HepG2 (cell line): ENCODE data around the gene VPREB3. TPM values are rescaled to one million over a fixed set of nuclear protein-coding genes. Genes with fewer than 3 reads are reported as not detected.
A peak's percentile ranks its signal among the peaks of the same experiment; 100 is the strongest.

Experiments
- ARNT ChIP-seq: fragments of 450-650 bp; IDR thresholded peaks from 2 replicates; pipeline ENCODE4 v1.6.1; 2017
- BRD4 ChIP-seq: sonication (generic); formaldehyde crosslinking; IDR thresholded peaks from 2 replicates; pipeline ENCODE4 v1.4.0; 2020; ENCODE audit warnings: missing genetic modification reagents
- DNMT1 ChIP-seq: sonication (generic); formaldehyde crosslinking; IDR thresholded peaks from 2 replicates; pipeline ENCODE4 v1.5.1; 2020; ENCODE audit warnings: mild to moderate bottlenecking, missing genetic modification reagents
- ESRRA ChIP-seq: sonication (generic); formaldehyde crosslinking; IDR thresholded peaks from 2 replicates; pipeline ENCODE4 v1.5.1; 2020; ENCODE audit warnings: mild to moderate bottlenecking, low read depth, missing genetic modification reagents
- ETV5 ChIP-seq: IDR thresholded peaks from 2 replicates; pipeline ENCODE4 v1.6.1; 2018; ENCODE audit warnings: missing biosample characterization, missing genetic modification reagents, inconsistent platforms, borderline replicate concordance
- FOXJ3 ChIP-seq: sonication (generic); formaldehyde crosslinking; IDR thresholded peaks from 2 replicates; pipeline ENCODE4 v1.4.0; 2020; ENCODE audit warnings: missing genetic modification reagents, mild to moderate bottlenecking, borderline replicate concordance
- HMG20A ChIP-seq: IDR thresholded peaks from 2 replicates; pipeline ENCODE4 v1.6.1; 2016; ENCODE audit warnings: borderline replicate concordance
- ISX ChIP-seq: sonication (generic); formaldehyde crosslinking; conservative IDR thresholded peaks from 2 replicates; pipeline ENCODE4 v1.5.0; 2020; ENCODE audit warnings: missing genetic modification reagents
- MATR3 ChIP-seq: sonication (generic); formaldehyde crosslinking; IDR thresholded peaks from 2 replicates; pipeline ENCODE4 v1.4.0; 2020; ENCODE audit warnings: missing genetic modification reagents
- NFATC3 ChIP-seq: sonication (generic); formaldehyde crosslinking; IDR thresholded peaks from 2 replicates; pipeline ENCODE4 v1.5.1; 2020; ENCODE audit warnings: mild to moderate bottlenecking, missing genetic modification reagents
- NFIC ChIP-seq: IDR thresholded peaks from 2 replicates; pipeline ENCODE4 v1.6.1; 2012; ENCODE audit warnings: mild to moderate bottlenecking, low read length, inconsistent platforms
- NPAS2 ChIP-seq: sonication (generic); formaldehyde crosslinking; IDR thresholded peaks from 2 replicates; pipeline ENCODE4 v1.8.0; 2022; ENCODE audit warnings: mild to moderate bottlenecking, missing genetic modification reagents, borderline replicate concordance
- POLR2G ChIP-seq: fragments of 200-400 bp; formaldehyde crosslinking; IDR thresholded peaks from 2 replicates; pipeline ENCODE4 v1.6.1; 2018; ENCODE audit warnings: mild to moderate bottlenecking, low read depth, low read length, moderate library complexity
- RARA ChIP-seq: IDR thresholded peaks from 2 replicates; pipeline ENCODE4 v1.6.1; 2016; ENCODE audit warnings: missing genetic modification reagents, missing compliant biosample characterization
- SP4 ChIP-seq: sonication (generic); formaldehyde crosslinking; IDR thresholded peaks from 2 replicates; pipeline ENCODE4 v1.8.1; 2023; ENCODE audit warnings: mild to moderate bottlenecking, missing genetic modification reagents
- TP53 ChIP-seq: sonication (generic); formaldehyde crosslinking; conservative IDR thresholded peaks from 2 replicates; pipeline ENCODE4 v1.4.0; 2020; ENCODE audit warnings: missing genetic modification reagents
- ZFX ChIP-seq: sonication (generic); formaldehyde crosslinking; IDR thresholded peaks from 2 replicates; pipeline ENCODE4 v1.4.0; 2020; ENCODE audit warnings: mild to moderate bottlenecking, low read depth, missing genetic modification reagents, moderate library complexity
- ZNF101 ChIP-seq: sonication (generic); formaldehyde crosslinking; IDR thresholded peaks from 2 replicates; pipeline ENCODE4 v1.4.0; 2020; ENCODE audit warnings: mild to moderate bottlenecking, low read depth, missing genetic modification reagents, borderline replicate concordance
- ZNF230 ChIP-seq: sonication (generic); formaldehyde crosslinking; IDR thresholded peaks from 2 replicates; pipeline ENCODE4 v1.4.0; 2020; ENCODE audit warnings: mild to moderate bottlenecking, missing genetic modification reagents
- ZNF337 ChIP-seq: sonication (generic); formaldehyde crosslinking; IDR thresholded peaks from 2 replicates; pipeline ENCODE4 v1.5.1; 2020; ENCODE audit warnings: missing genetic modification reagents, low read depth, mild to moderate bottlenecking, borderline replicate concordance
- ZNF354B ChIP-seq: sonication (generic); formaldehyde crosslinking; IDR thresholded peaks from 2 replicates; pipeline ENCODE4 v1.8.0; 2022; ENCODE audit warnings: mild to moderate bottlenecking, missing genetic modification reagents
- ZNF501 ChIP-seq: sonication (generic); formaldehyde crosslinking; IDR thresholded peaks from 2 replicates; pipeline ENCODE4 v1.5.1; 2020; ENCODE audit warnings: mild to moderate bottlenecking, moderate library complexity, missing genetic modification reagents
- ZNF556 ChIP-seq: sonication (generic); formaldehyde crosslinking; IDR thresholded peaks from 2 replicates; pipeline ENCODE4 v1.4.0; 2020; ENCODE audit warnings: mild to moderate bottlenecking, missing genetic modification reagents, borderline replicate concordance
- ZNF816 ChIP-seq: sonication (generic); formaldehyde crosslinking; IDR thresholded peaks from 2 replicates; pipeline ENCODE4 v1.8.0; 2022; ENCODE audit warnings: missing genetic modification reagents, mild to moderate bottlenecking, borderline replicate concordance
- polyA plus RNA-seq, 8 experiments: library from polyadenylated mRNA; depleted of rRNA in 3 of 8; stranded (reverse) in 7 of 8; unstranded in 1 of 8; fragments of >200 nt; fragmentation: Illumina TruSeq in 4 of 8; extraction: Trizol in 4 of 8; gene quantifications; 2 replicates each; pipeline versions ENCODE4 v1.2.1 to v1.2.3, GENCODE V29; 2011 to 2016; ENCODE audit warnings: low read depth in 4 of 8, missing spikeins in 1 of 8, mixed read lengths in 1 of 8; ENCODE audit not compliant: insufficient read depth in 1 of 8
- total RNA-seq, 5 experiments: library from RNA; depleted of rRNA; stranded (reverse); fragments of >200 nt; fragmentation: Illumina TruSeq; extraction: Trizol; gene quantifications; 2 replicates each; pipeline ENCODE4 v1.2.3, GENCODE V29; 2016; ENCODE audit warnings: low read depth in 1 of 5
- TF ChIP-seq, protein P1 (sequence below): sonication (generic); formaldehyde crosslinking; IDR thresholded peaks from 2 replicates; pipeline ENCODE4 v1.8.1; 2023; ENCODE audit warnings: missing genetic modification reagents, inconsistent platforms, borderline replicate concordance
- TF ChIP-seq, protein P2 (sequence below): sonication (generic); formaldehyde crosslinking; IDR thresholded peaks from 2 replicates; pipeline ENCODE4 v1.5.1; 2020; ENCODE audit warnings: mild to moderate bottlenecking, missing genetic modification reagents, moderate library complexity
- TF ChIP-seq, protein P3 (sequence below): sonication (generic); formaldehyde crosslinking; IDR thresholded peaks from 2 replicates; pipeline ENCODE4 v1.5.0; 2020; ENCODE audit warnings: mild to moderate bottlenecking, missing genetic modification reagents

The VPREB3 gene
- total and polyA plus RNA-seq, 2 of the 13 experiments (the other 11 are each of a cell fraction or from before 2014, with no cell fraction given) = 0.22 TPM; not detected in 1

DNA sequence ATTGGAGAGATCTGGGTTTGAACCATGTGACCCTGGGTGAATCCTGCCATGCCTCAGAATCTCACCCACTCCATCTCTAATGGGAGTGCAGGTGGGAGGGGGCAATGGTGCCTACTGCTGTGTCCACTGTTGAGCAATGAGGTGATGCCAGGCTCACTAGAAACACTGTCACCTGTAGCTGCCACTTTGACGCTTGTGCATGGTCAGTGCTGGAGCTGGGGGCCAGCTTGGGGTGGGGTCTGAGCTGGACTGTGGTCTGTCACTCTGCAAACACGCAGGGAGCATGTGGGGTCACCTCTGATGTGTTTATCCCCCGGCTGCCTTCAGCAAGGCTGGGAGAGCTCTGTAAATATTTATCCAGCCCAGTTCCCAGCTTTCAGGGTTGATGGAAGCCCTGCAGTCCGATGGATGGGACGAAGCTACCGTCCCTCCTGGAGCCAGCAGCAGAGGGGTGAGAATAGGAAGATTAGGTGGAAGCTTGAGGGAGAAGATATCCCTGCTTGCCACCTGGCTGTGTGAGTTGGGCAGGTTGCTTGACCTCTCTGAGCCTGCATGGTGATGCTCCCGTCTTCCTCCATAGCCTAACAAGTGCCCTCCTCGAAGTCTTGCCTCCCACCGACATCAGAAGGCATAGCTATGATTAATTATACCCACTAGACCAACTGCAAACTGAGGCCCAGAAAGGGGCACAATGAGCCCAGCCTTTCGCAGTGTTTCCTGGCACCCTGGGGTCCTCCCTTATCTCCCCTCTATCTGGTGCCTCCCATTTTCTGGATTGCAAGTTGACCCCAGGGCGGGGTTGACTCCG lies 20.1 kb upstream of the VPREB3 start (continued):
- TF ChIP-seq, protein P1, sequence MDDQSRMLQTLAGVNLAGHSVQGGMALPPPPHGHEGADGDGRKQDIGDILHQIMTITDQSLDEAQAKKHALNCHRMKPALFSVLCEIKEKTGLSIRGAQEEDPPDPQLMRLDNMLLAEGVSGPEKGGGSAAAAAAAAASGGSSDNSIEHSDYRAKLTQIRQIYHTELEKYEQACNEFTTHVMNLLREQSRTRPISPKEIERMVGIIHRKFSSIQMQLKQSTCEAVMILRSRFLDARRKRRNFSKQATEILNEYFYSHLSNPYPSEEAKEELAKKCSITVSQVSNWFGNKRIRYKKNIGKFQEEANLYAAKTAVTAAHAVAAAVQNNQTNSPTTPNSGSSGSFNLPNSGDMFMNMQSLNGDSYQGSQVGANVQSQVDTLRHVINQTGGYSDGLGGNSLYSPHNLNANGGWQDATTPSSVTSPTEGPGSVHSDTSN (CRISPR knock-in tag) = no peak
- no peak for TF ChIP-seq ZNF337 (CRISPR knock-in tag)
- TF ChIP-seq, protein P2, sequence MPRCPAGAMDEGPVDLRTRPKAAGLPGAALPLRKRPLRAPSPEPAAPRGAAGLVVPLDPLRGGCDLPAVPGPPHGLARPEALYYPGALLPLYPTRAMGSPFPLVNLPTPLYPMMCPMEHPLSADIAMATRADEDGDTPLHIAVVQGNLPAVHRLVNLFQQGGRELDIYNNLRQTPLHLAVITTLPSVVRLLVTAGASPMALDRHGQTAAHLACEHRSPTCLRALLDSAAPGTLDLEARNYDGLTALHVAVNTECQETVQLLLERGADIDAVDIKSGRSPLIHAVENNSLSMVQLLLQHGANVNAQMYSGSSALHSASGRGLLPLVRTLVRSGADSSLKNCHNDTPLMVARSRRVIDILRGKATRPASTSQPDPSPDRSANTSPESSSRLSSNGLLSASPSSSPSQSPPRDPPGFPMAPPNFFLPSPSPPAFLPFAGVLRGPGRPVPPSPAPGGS (CRISPR knock-in tag) = no peak
- TF ChIP-seq FOXJ3 (CRISPR knock-in tag) = peak; percentile 87
- 0 out of 2 replicates have a peak, but pooled peaks have one; percentile 65 for TF ChIP-seq ZNF230 (CRISPR knock-in tag)
- no peak; the same call in 1 of the 2 replicates for TF ChIP-seq ZFX (CRISPR knock-in tag)
- TF ChIP-seq MATR3 (CRISPR knock-in tag) = no peak
- TF ChIP-seq SP4 (CRISPR knock-in tag) = 0 out of 2 replicates have a peak, but pooled peaks have one; percentile 24
- peak; percentile 51; the same call in 1 of the 2 replicates for TF ChIP-seq POLR2G
- no peak for TF ChIP-seq ZNF816 (CRISPR knock-in tag)
- TF ChIP-seq NFATC3 = no peak
- no peak for TF ChIP-seq ARNT
- peak; percentile 85 for TF ChIP-seq ESRRA (CRISPR knock-in tag)
- no peak for TF ChIP-seq BRD4 (CRISPR knock-in tag)
- no peak for TF ChIP-seq ISX
- peak; percentile 69 for TF ChIP-seq HMG20A
- TF ChIP-seq ETV5 (CRISPR knock-in tag) = peak; percentile 50; the same call in 1 of the 2 replicates
- TF ChIP-seq NPAS2 = no peak
- TF ChIP-seq ZNF354B = no peak
- no peak; the same call in 1 of the 2 replicates for TF ChIP-seq ZNF556 (CRISPR knock-in tag)
- TF ChIP-seq ZNF501 (CRISPR knock-in tag) = peak; percentile 56; the same call in 1 of the 2 replicates
- no peak for TF ChIP-seq TP53
- no peak for TF ChIP-seq DNMT1 (CRISPR knock-in tag)
- no peak for TF ChIP-seq NFIC
- TF ChIP-seq RARA (CRISPR knock-in tag) = peak; percentile 94
- peak; percentile 70; the same call in 1 of the 2 replicates for TF ChIP-seq ZNF101 (CRISPR knock-in tag)
- TF ChIP-seq, protein P3, sequence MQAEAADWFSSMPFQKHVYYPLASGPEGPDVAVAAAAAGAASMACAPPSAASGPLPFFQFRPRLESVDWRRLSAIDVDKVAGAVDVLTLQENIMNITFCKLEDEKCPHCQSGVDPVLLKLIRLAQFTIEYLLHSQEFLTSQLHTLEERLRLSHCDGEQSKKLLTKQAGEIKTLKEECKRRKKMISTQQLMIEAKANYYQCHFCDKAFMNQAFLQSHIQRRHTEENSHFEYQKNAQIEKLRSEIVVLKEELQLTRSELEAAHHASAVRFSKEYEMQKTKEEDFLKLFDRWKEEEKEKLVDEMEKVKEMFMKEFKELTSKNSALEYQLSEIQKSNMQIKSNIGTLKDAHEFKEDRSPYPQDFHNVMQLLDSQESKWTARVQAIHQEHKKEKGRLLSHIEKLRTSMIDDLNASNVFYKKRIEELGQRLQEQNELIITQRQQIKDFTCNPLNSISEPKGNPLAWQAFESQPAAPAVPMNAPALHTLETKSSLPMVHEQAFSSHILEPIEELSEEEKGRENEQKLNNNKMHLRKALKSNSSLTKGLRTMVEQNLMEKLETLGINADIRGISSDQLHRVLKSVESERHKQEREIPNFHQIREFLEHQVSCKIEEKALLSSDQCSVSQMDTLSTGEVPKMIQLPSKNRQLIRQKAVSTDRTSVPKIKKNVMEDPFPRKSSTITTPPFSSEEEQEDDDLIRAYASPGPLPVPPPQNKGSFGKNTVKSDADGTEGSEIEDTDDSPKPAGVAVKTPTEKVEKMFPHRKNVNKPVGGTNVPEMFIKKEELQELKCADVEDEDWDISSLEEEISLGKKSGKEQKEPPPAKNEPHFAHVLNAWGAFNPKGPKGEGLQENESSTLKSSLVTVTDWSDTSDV (CRISPR knock-in tag) = no peak
